Measurements from ENCODE around the gene ICE1.

DNA sequence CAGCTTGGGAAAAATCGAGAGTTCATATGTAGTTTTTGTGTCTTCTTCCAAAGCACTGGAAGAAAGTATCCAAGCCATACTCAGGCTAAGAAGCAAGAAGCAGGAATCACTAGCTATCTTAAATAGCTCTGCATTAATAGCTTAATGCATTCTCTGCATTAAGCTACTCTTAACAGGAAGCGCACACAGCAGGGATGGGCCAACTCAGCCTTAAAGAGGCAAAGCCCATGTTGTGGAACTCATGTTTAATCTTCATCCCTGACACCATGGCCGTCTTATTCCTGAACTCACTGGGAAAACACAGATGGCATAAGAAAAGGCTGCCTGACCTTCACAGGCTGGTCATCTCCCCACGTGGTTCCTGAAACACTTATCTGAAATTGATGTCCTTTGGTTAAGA, 18.7 kb upstream of the ICE1 start:
- TF ChIP-seq CTCF (IDR thresholded peaks at IDR 0.05) (no peak), POLR2A (IDR thresholded peaks at IDR 0.05) (no peak)

Data from testis (tissue), 2 donors.